Sigmoid colon (tissue), 7 donors: ENCODE data around the gene EPGN. TPM values are rescaled to one million over a fixed set of nuclear protein-coding genes. Genes with fewer than 3 reads are reported as not detected.
A peak's percentile ranks its signal among the peaks of the same experiment; 100 is the strongest.

ENCODE experiments used
- DNase-seq: peaks from one replicate; pipeline ENCODE4 v3.0.0-alpha.2; 2019
- H3K27ac ChIP-seq, 4 donors: fragments of 200-600 bp; sonication (generic); one replicate each; pipeline ENCODE4 v1.5.1; 2016 to 2019; ENCODE audit warnings: mild to moderate bottlenecking in 1 of 4
- H3K27me3 ChIP-seq, 3 donors: fragments of 200-600 bp; sonication (generic); one replicate each; pipeline ENCODE4 v1.5.1; 2019; ENCODE audit warnings: mild to moderate bottlenecking in 1 of 3
- H3K36me3 ChIP-seq, 4 donors: fragments of 200-600 bp; sonication (generic); one replicate each; pipeline ENCODE4 v1.5.1; 2016 to 2019
- H3K4me1 ChIP-seq, 4 donors: fragments of 200-600 bp; sonication (generic); one replicate each; pipeline ENCODE4 v1.5.1; 2017 to 2019
- H3K4me3 ChIP-seq, 4 donors: fragments of 200-600 bp; sonication (generic); one replicate each; pipeline ENCODE4 v1.5.1; 2017 to 2019; ENCODE audit warnings: mild to moderate bottlenecking in 2 of 4, moderate library complexity in 1 of 4
- H3K9me3 ChIP-seq, 4 donors: fragments of 200-600 bp in 3 of 4; sonication (generic) in 3 of 4; one replicate each; pipeline versions ENCODE4 v1.5.1 to v1.6.1; 2013 to 2019
- CTCF ChIP-seq, 4 experiments: fragments of 450-650 bp in 3 of 4; fragments of 200-600 bp in 1 of 4; IDR thresholded peaks; one replicate each; pipeline ENCODE4 v1.5.1; 2016 to 2019; ENCODE audit warnings: antibody characterized with exemption in 4 of 4, mild to moderate bottlenecking in 3 of 4, moderate library complexity in 2 of 4
- EP300 ChIP-seq, 4 donors: sonication (generic); formaldehyde crosslinking; IDR thresholded peaks; one replicate each; pipeline ENCODE4 v1.6.1; 2017; ENCODE audit warnings: antibody characterized with exemption in 4 of 4
- POLR2A ChIP-seq, 2 donors: fragments of 450-650 bp; IDR thresholded peaks; one replicate each; pipeline ENCODE4 v1.6.1; 2016; ENCODE audit warnings: antibody characterized with exemption in 2 of 2, mild to moderate bottlenecking in 2 of 2, moderate library complexity in 2 of 2
- POLR2AphosphoS5 ChIP-seq, 4 donors: sonication (generic); formaldehyde crosslinking; IDR thresholded peaks; one replicate each; pipeline ENCODE4 v1.6.1; 2017; ENCODE audit warnings: antibody characterized with exemption in 4 of 4
- WGBS, 2 donors: extraction: QIAGEN DNeasy Blood & Tissue Kit; methylation state at CpG; one replicate each; pipeline ENCODE4 v1.1.7; 2013; 5-methylcytosine and 5-hydroxymethylcytosine counted together
- intact Hi-C: fragments of 100-400 bp; cut with DNase I; formaldehyde crosslinking; loops from one replicate; pipeline ENCODE4 v1.15.1; 2023
- polyA plus RNA-seq, 3 donors: library from polyadenylated mRNA; stranded (reverse); fragments of 200-250 nt; gene quantifications; one replicate each; pipeline ENCODE4 v1.2.3, GENCODE V29; 2013
- total RNA-seq, 4 donors: library from RNA; depleted of rRNA; stranded (reverse); fragments of >200 nt; gene quantifications; one replicate each; pipeline ENCODE4 v1.1.0, GENCODE V29; 2016
- donor health status: healthy with polysubstance abuse.
- donor health status: Bipolar disorder and iron deficiency.
- donor health status: healthy.

EPGN gene
- total and polyA plus RNA-seq, 7 donors, result 0.13 TPM; not detected in 6

- Histone ChIP-seq H3K27me3 (no peaks in the 10 kb centered on the region), H3K36me3 (no peaks in the 10 kb centered on the region), H3K27ac (no peak overlapping the region), H3K4me1 (no peaks in the 10 kb centered on the region), H3K4me3 (no peak overlapping the region), H3K9me3 (no peaks in the 10 kb centered on the region)
- 87 to 92% methylated on average over 4 of the region's 4 CpGs for WGBS, 2 donors
- DNase-seq, result no peak
- intact Hi-C loops, result no loop called here
- TF ChIP-seq POLR2A (IDR thresholded peaks at IDR 0.05) (no peak), CTCF (IDR thresholded peaks at IDR 0.05) (no peak), POLR2AphosphoS5 (IDR thresholded peaks at IDR 0.05) (no peak), EP300 (IDR thresholded peaks at IDR 0.05) (no peak)
Measured at GRCh38 chr4:74304095-74304625, 4.1 kb upstream of the EPGN start.

DNA sequence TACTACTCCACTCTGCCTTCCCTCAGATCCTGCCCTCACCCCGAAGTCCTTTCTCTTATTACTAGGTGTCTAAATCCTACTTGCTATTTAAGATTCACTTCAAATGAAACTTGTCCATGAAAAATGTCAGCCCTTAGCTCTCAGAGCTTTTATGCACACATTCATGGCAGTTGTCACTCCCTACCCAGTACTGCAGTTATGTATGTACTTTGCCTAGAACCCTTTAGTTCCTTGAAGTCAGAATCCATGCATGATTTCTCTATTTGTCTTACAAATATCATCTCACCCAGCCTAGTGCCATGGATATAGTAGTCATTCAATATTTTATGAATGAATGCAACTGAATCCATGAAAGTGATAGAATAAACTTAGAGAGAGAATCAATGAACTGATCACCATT, 3.3 kb upstream of the EPGN start:
- whole genome bisulfite sequencing, 2 donors, result 96% methylated on average over 1 of the region's 1 CpG
- TF ChIP-seq POLR2AphosphoS5 (IDR thresholded peaks at IDR 0.05) (no peak), EP300 (IDR thresholded peaks at IDR 0.05) (no peak), POLR2A (IDR thresholded peaks at IDR 0.05) (no peak), CTCF (IDR thresholded peaks at IDR 0.05) (no peak)
- H3K36me3 ChIP-seq, result no peaks in the 10 kb centered on the region
- no peak for DNase-seq
- no peaks in the 10 kb centered on the region for H3K9me3 ChIP-seq
- intact Hi-C loops, result no loop called here
- no peaks in the 10 kb centered on the region for H3K4me1 ChIP-seq
- H3K4me3 ChIP-seq, result no peak overlapping the region
- no peaks in the 10 kb centered on the region for H3K27me3 ChIP-seq
- H3K27ac ChIP-seq, result no peak overlapping the region

- no peak for TF ChIP-seq POLR2AphosphoS5 (IDR thresholded peaks at IDR 0.05)
- WGBS, 2 donors, result 93% methylated on average over 1 of the region's 1 CpG
- Histone ChIP-seq H3K27me3 (no peaks in the 10 kb centered on the region), H3K27ac (no peak overlapping the region), H3K4me1 (no peaks in the 10 kb centered on the region), H3K9me3 (no peaks in the 10 kb centered on the region), H3K36me3 (no peaks in the 10 kb centered on the region), H3K4me3 (no peak overlapping the region)
- DNase-seq, result no peak
- intact Hi-C loops, result no loop called here
Measured at GRCh38 chr4:74307170-74307569, 1.1 kb upstream of the EPGN start.

DNA sequence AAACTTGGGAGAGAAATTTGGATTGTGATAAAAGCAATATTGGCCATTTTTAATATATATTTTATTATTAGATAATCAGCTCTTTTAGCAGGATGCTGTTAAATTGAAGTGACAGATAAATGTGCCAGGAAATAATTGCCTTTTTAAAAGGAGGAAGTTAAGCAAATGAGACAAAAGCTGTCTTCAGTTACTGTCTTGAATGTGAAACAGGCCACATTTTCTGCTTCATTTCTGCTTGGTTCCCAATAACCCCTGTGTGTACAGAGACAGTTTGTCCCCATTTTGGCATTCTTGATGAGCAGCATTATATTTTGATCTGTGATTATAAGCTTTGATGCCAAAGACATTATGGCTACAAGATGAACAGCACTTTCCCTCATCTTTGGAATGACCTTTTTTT, 953 bp downstream of the EPGN start:
- no peaks in the 10 kb centered on the region for H3K36me3 ChIP-seq
- H3K4me1 ChIP-seq, result no peaks in the 10 kb centered on the region
- intact Hi-C loops, result no loop called here
- H3K27me3 ChIP-seq, result no peaks in the 10 kb centered on the region
- no peak overlapping the region for H3K27ac ChIP-seq
- TF ChIP-seq EP300 (IDR thresholded peaks at IDR 0.05), result no peak
- no peak overlapping the region for H3K4me3 ChIP-seq
- DNase-seq, result no peak
- H3K9me3 ChIP-seq, result no peaks in the 10 kb centered on the region

DNA sequence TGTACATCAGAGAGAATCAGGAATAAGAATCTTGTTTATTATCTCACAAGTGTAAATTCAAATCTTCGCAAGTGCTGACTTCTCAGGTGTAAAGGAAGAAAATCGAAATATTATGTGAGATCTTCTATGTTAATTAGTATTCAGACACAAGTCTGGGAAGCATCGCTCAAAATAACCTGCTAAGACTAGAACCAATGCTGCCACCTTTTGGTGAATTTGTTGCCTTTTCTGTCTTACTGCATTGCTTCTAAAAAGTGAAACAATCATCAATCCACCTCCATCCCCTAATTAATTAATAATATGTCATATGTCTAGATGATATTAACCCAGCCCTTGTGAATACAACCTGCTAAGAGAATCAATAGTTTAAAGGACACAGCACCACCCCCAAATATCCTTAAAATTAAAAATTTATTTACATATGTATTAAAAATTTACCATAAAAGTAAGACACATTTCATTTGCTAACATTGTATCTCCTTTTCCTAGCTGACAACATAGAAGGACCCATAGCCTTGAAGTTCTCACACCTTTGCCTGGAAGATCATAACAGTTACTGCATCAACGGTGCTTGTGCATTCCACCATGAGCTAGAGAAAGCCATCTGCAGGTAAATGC, 3.5 kb downstream of the EPGN start:
- 26 to 36% methylated on average over 4 of the region's 4 CpGs for WGBS, 2 donors
- DNase-seq, result no peak
- no peak for TF ChIP-seq POLR2AphosphoS5 (IDR thresholded peaks at IDR 0.05)
- peak in 2 of 4 experiments; percentile 20 to 34 for TF ChIP-seq CTCF (IDR thresholded peaks at IDR 0.05)
- no peak for TF ChIP-seq POLR2A (IDR thresholded peaks at IDR 0.05)
- no peak for TF ChIP-seq EP300 (IDR thresholded peaks at IDR 0.05)
- intact Hi-C loops, result loop anchor here (10.0 kb wide), 1 partner anchor 117 kb away; no protein-coding TSS in a partner anchor
- Histone ChIP-seq H3K27me3 (no peaks in the 10 kb centered on the region), H3K9me3 (no peaks in the 10 kb centered on the region), H3K36me3 (no peaks in the 10 kb centered on the region), H3K4me1 (no peaks in the 10 kb centered on the region), H3K27ac (no peak overlapping the region), H3K4me3 (no peak overlapping the region)

DNA sequence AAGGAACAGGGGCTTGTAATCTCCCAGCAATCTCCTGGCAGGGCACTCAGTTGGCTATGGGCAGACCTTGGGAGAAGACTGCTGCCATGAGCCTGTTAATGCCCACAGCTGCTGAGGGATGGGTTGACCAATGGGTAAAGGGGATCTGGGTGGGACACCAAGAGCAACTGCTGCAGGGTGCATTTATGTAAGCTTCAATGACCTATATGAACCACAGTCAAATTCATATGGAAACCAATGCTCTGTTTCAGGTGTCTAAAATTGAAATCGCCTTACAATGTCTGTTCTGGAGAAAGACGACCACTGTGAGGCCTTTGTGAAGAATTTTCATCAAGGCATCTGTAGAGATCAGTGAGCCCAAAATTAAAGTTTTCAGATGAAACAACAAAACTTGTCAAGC, 6.1 kb downstream of the EPGN start:
- Histone ChIP-seq H3K36me3 (no peaks in the 10 kb centered on the region), H3K27ac (no peak overlapping the region), H3K27me3 (no peaks in the 10 kb centered on the region), H3K9me3 (no peaks in the 10 kb centered on the region), H3K4me3 (no peak overlapping the region), H3K4me1 (no peaks in the 10 kb centered on the region)
- intact Hi-C loops, result loop anchor here (10.0 kb wide), 1 partner anchor 120 kb away; no protein-coding TSS in a partner anchor
- DNase-seq, result no peak
- no peak for TF ChIP-seq EP300 (IDR thresholded peaks at IDR 0.05)
- no peak for TF ChIP-seq POLR2A (IDR thresholded peaks at IDR 0.05)
- TF ChIP-seq CTCF (IDR thresholded peaks at IDR 0.05), result no peak
- no peak for TF ChIP-seq POLR2AphosphoS5 (IDR thresholded peaks at IDR 0.05)
- 92 to 94% methylated on average over 2 of the region's 2 CpGs for WGBS, 2 donors
